GM21381 (cell line): ENCODE data around the gene SP6.

ENCODE experiments used
- ATAC-seq: cut with Tn5 transposase; IDR thresholded peaks from one replicate; pipeline ENCODE4 v1.9.1; 2021; ENCODE audit warnings: mild to moderate bottlenecking, moderate library complexity; ENCODE audit not compliant: unreplicated experiment

SP6 gene

GRCh38 chr17:47813512-47814031, 37.4 kb downstream of the SP6 start:
- no peak for ATAC-seq

- ATAC-seq, result no peak
Measured at GRCh38 chr17:47813077-47813476, 37.9 kb downstream of the SP6 start.

GRCh38 chr17:47812146-47812920, 38.6 kb downstream of the SP6 start:
- ATAC-seq, result no peak

- no peak for ATAC-seq
Measured at GRCh38 chr17:47811709-47812108, 39.3 kb downstream of the SP6 start.

GRCh38 chr17:47810901-47811635, 39.9 kb downstream of the SP6 start:
- ATAC-seq, result no peak

GRCh38 chr17:47810200-47810821, 40.7 kb downstream of the SP6 start:
- ATAC-seq, result no peak

- ATAC-seq, result no peak
Measured at GRCh38 chr17:47808830-47809480, 42.0 kb downstream of the SP6 start.

- no peak for ATAC-seq
Measured at GRCh38 chr17:47808036-47808829, 42.7 kb downstream of the SP6 start.

GRCh38 chr17:47807421-47807820, 43.5 kb downstream of the SP6 start:
- no peak for ATAC-seq

GRCh38 chr17:47806913-47807255, 44.1 kb downstream of the SP6 start:
- no peak for ATAC-seq

GRCh38 chr17:47806026-47806912, 44.7 kb downstream of the SP6 start:
- ATAC-seq, result no peak

- no peak for ATAC-seq
Measured at GRCh38 chr17:47804461-47804860, 46.5 kb downstream of the SP6 start.

- no peak for ATAC-seq
Measured at GRCh38 chr17:47803751-47804150, 47.2 kb downstream of the SP6 start.

GRCh38 chr17:47803201-47803600, 47.8 kb downstream of the SP6 start:
- no peak for ATAC-seq

GRCh38 chr17:47802341-47803022, 48.5 kb downstream of the SP6 start:
- ATAC-seq, result no peak

GRCh38 chr17:47801906-47802305, 49.1 kb downstream of the SP6 start:
- no peak for ATAC-seq

GRCh38 chr17:47801176-47801765, 49.7 kb downstream of the SP6 start:
- ATAC-seq, result no peak

GRCh38 chr17:47800686-47801085, 50.3 kb downstream of the SP6 start:
- no peak for ATAC-seq

GRCh38 chr17:47797797-47798196, 53.2 kb downstream of the SP6 start:
- no peak for ATAC-seq
